NCI-H1930 (cell line): Measurements from ENCODE around the gene ECE1.
"Not testable (repeated sequence)": the region's sequence is repeated elsewhere in the genome, so short reads cannot be mapped to it uniquely, and the experiment has no call there.

Experiments used
- DNase-seq, 2 experiments: peaks; one replicate each; lab custom pipeline; 2025; lab: John Stamatoyannopoulos, UW

The ECE1 gene

DNA sequence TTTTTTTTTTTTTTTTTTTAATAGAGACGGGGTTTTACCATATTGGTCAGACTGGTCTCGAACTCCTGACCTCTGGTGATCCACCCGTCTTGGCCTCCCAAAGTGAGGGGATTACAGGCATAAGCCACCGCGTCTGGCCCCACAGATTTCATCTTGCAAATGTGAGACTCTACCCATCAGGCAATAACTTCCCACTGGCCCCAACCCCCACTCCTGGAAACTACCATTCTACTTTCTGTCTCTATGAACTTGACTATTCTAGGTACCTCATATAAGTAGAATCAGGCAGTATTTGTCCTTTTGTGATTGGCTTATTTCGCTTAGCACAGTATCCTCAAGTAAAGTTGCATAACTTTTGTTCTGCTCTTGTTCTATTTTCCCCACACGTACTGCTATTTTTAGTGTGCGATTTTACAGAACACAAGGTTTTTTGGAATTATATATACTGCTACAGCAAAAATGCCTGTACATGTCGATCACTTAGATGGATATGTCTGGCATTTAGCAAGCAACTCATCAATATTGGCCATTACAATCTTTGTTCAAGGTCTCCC, 40.2 kb downstream of the ECE1 start:
- DNase-seq, result no peak

DNA sequence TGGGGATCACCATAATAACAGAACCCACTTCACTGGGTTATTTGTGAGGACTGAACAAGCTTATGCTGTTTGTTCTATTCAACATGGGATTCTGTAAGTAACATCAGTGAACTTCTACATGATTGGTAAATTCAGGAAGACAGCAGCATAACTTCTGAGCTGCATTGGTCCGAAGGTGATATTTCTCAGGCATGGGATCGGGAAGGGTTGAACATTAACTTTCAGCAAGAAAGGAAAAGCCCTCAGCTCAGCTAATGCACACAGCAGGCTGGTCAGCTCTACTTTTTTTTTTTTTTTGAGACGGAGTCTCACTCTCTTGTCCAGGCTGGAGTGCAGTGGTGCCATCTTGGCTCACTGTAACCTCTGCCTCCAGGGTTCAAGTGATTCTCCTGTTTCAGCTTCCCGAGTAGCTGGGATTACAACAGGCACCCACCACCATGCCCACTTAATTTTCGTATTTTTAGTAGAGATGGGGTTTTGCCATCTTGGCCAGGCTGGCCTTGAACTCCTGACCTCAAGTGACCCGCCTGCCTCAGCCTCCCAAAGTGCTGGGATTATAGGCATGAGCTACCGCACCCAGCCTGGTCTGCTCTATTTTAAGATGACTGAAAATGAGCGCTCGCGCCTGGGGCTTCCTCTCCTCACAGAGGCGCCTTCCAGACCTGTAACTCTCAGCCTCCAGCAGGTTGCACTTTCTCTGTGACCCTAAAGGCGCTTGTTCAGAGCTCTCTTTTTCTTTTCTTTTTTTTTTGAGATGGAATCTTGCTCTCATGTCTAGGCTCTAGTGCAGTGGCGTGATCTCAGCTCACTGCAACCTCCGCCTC, 42.2 kb downstream of the ECE1 start:
- DNase-seq, result no peak

DNA sequence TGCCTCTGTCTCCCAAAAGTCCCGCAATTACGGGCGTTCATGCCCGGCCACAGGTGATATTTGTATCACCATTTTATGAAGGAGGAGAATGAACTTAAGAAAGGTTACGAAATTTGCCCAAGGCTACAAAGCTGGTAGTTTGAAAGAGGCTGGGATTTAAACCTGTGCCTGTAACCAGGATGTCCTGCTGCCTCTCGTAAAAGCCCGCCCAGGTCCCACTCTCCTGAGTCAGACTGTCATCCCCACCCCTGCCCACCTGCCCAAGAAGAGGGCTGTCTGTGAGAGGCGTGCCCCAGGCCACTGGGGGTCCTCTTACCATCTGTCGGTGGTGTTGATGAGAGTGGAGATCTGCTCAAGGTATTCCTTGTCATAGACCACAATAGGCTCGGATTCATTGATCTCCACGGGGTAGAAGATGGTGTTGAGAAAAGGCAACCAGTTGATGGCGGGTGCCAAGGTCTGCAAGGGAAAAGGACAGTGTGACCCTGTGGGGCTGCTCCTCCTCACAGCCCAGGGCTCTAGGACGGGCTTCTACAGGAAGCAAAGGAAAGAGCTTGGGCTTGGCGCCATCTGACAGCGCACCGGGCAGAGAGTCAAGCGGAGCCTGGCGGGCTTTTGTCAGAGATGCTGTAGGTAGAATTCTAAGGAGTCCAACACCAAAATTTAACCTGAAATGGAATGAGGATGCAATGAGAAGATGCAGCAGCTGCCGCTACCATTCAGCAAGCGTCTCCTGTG, 43.2 kb downstream of the ECE1 start:
- DNase-seq, result no peak

DNA sequence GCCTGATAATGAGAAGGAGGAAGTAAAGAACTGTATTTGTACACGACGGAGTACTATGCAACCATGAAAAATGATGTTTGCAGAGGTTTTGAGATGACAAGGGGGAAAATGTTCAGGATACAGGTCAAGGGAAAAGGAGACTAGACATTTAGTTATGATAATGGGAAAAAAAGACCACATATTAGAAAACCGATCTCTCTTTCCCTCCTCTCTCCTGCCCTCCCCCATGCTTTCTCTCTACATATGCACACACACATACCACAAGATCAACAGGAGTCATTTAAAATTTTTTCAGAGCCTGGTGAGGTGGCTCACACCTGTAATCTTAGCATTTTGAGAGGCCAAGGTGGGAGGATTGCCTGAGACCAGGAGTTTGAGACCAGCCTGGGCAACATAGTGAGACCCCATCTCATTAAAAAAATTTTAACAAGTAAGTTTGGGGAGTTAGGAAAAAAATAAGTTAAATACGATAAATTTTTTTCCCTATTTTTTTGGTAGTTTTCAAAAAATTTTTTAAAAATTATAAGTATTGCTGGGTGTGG, 44.5 kb downstream of the ECE1 start:
- DNase-seq, result no peak

DNA sequence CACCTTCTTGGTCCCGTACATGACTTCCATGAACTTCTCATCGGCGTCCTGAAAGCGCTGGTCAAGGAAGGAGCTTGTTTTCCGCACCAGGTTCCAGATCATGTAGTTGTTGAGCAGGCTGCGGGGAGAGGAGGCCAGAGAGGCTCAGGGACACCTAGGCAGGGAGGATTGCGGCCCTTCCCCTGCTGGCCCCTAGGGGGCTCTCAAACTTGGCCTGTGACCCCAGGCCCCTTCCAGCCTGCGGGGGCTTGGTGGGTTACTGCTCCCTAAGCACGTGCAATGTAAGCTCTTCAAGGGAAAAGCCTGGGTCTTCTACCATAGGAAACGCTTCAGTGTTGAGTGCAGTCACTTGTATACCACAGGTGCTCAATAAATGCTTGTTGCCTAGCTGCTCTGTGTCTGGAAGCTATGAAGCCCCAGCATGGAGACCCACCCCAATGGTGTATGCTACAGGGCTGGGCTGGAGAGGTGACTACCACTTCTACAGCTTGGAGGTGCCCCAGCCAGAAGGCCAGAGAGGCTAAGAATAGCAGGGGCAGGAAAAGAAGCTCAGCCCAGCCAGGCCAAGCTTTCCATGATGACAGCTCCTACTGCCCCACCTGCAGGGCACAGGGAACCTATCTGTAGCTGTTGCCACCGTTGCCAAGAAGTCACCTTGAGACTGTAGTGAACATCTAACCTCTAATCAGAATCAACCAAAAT, 45.1 kb downstream of the ECE1 start:
- DNase-seq, result no peak

DNA sequence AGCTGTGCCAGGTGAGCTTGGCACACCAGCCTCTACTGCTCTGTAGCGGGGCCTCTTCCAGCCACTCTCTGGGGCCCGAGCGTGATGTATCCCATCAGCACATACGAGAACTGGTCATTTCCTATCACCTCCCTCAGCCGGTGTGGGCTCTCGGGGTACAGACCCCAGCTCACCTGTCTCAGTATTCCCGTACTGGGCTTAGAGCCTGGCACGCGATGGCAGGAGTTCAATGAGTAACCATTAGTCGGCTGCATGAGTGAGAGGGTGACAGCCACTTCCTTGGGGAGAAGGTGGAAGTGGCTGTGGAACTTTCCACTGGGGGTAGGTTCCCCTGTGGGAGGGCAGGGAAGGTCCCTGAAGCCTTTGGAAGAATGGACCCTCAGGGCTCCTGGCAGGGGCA, 46.1 kb downstream of the ECE1 start:
- DNase-seq, result no peak

DNA sequence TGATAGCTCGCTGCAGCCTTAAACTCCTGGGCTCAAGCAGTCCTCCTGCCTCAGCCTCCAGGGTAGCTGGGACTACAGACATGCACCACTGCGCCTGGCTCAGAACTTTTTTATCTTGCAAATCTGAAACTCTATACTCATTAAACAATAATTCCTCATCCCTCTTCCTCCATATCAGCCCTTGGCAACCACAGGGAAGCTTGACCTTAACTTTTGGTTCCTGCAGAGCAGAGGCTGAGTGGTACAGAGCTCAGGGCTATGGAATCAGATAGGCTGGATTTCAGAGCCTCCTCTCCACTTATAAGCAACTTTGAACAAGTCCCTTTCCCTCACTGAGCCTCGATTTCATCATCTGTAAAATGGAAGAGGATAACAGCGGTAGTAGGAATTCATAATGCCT, 47.4 kb downstream of the ECE1 start:
- no peak for DNase-seq

DNA sequence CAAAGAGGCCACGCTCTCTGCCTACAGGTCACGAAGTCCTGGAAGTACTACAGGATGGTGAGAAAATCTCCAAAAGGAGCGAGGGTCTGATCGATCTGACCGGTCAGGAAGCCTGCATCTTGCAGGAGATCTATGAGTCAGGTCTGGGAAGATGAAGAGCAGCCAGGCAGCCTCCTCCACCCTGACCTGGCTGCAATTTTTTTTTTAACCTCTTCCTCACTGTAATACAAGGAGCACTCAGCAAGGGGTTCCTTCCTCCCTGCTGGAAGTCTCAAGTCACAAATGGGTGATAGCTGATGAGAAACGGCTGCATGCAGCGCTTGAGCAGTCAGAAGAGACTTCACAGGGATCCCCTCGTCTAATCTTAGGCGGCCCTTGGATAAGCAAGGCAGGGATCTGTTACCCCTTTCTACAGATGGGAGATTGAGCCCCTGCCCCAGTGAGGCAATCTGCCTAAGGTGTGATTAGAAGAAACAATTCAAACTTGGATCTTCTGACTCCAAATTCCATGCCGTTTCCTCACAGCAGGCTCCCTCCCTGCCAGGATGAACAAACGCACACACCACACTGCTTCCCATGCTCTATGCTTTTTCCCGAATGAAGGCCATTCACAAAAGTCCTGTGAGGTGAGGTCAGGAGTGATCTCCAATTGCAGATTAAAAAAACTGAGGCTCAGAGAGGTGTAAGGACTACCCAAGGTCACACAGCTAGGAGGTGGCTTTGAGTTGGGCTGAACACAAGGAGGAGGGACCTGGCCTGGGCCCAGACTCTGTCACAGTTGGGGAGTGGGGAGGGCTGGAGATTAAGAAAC, 48.3 kb downstream of the ECE1 start:
- no peak for DNase-seq

DNA sequence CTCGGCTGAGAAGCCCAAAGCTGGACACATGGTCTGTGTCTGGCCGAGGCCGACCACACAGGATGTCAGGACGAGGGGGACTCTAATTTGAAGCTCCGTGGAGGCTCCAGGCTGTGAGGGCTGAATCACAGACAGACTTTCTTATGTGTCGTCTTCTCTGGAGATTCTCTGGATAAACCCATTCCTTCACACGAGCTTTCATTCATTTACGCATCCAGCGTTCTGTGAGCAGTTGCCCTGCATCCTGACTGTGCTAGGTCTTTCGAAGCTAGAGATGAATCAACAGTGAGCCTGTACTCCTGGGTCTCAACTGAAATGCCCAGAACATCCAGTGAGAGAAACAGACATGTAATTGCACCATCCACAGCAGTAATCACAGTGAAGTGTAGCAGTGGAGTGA, 49.6 kb downstream of the ECE1 start:
- DNase-seq, result no peak

DNA sequence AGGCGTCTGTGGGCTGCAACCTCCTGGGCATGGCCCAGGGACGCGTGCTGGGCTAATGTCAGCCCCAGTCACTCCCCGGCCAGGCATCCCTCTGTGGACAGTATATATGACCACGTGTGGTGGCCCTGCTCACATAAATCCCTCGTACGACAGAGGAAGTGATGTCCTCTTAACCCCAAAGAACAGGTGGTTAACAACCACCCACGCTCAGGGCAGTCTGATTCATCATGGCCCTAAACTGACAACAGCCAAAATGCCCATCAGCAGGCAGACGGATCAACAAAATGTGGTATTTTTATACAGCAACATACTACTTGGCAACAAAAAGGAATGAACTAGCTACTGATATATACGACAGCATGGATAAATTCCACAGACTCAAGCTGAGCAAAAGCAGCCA, 51.0 kb downstream of the ECE1 start:
- no peak for DNase-seq

DNA sequence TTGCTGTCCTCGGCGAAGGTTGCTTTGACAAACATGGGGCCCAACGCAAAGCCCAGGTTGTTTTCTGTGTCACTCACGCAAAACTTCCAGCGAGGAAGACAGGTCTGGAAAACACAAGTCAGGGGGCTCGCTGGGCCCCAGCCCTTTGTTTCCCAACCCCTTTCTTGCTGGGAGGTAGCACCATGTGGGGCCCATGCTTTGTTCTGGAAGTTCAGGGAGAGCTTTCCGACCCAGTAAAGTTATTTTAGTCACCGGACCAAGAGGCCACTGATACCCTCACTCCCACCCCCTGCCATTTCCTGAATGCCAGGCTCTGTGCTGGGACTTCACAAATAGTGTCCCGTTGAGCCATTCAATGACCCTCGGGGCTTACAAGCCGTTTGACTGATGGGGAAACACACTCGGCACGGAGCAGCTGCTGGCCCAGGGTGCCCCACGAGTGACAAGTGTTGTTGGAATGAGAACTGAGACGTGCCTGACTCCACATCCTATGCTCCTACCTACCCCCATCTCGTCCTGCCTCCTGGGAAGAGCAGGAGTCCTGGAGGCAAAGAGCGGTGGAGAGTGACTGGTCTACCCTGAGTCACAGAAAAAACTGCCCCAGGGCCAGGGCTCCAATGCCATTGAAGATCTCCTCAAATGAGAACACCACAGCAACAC, 52.0 kb downstream of the ECE1 start:
- DNase-seq, result no peak

DNA sequence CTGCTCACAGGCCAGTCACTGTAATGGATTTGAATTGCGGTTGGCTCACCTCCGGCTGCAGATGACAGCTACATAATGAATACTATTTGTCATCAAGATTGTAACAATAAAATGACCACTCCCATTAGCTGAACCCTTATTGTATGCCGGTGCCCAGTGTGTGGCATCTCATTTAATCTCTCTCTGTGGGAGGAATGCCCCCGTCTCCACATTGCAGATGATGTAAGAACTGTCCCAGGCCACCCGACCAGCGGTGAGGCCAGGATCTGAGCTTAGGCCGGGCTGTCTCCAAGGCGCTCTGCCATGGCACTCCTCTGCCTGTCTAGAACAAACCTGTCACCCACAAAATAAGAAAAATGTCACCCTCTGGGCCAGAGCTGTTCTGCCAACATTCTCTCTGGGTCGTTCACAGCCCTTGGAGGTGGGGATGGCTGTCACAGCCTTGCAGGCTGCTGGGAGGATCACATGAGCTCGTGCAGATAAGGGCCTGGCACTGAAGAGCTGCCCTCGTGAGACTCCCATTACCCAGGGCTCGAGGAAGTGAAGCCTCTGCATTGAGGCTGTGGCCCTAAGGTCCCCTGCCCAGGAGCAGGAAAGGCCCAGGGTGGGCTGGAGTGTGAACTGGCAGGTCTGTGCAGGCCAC, 52.7 kb downstream of the ECE1 start:
- DNase-seq, result no peak

DNA sequence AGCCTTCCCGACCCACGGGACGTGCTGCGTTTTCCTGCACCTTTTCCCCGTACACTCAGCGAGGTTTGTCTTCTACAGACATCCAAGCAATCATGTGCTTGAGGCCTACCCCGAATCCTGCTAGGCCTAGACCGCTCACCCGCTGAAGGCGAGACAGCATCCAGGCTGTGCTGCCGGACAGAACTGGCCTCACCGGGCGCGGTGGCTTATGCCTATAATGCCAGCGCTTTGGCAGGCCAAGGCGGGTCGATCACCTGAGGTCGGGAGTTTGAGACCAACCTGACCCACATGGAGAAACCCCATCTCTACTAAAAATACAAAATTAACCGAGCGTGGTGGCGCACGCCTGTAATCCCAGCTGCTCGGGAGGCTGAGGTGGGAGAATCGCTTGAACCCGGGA, 54.1 kb downstream of the ECE1 start:
- DNase-seq, result no peak

DNA sequence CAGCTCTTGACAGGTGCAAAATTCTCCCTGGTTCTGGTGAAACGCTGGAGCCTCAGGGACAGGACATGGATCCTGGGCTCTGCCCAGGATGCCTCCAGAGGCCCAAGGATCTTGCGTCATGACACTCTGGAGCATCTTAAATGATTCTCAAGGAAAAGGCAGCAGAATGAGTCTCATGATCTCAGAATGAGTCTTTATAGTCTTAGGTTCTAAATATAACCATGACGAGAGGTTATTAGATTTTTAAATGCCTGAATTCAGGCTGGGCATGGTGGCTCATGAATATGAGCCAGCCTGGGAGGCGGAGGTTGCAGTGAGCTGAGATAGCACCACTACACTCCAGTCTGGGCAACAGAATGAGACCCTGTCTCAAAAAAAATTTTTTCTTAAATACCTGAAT, 55.5 kb downstream of the ECE1 start:
- no peak for DNase-seq

DNA sequence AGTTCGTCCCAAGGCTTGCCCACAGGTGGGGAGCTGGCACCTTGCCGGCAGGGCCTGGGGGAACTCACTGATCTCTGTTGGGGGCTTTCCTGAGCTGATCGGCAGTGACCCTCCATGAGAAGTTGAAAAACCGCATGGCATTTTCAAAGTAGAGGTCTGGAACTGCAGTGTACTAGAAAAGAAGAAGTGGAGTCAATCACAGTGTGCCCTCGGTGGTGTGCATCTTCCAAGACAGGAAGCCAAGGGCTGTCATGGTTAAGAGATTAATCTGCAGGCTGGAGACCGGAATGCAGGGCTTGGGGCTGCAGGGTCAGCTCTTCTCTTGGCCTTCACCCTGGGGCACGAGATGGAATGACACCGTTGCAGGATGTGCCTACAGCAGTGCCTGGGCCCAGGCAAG, 56.8 kb downstream of the ECE1 start:
- no peak for DNase-seq

DNA sequence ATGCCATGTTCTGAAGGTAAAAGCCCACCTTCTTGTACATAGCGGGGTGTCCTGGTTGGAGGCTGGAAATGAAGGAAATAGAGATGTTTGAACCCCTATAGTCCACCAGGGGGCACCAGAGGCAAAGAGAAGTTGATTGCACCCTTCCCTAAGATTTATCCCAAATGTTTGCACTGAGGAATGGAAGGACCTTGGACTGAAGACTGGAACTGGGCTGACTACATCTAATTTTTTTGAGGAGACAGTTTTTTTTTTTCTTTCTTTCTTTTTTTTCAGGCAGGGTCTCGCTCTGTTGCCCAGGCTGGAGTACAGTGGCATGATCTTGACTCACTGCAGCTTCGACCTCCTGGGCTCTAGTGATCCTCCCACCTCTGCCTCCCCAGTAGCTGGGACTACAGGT, 58.2 kb downstream of the ECE1 start:
- DNase-seq, result peak; percentile 17 to 33

DNA sequence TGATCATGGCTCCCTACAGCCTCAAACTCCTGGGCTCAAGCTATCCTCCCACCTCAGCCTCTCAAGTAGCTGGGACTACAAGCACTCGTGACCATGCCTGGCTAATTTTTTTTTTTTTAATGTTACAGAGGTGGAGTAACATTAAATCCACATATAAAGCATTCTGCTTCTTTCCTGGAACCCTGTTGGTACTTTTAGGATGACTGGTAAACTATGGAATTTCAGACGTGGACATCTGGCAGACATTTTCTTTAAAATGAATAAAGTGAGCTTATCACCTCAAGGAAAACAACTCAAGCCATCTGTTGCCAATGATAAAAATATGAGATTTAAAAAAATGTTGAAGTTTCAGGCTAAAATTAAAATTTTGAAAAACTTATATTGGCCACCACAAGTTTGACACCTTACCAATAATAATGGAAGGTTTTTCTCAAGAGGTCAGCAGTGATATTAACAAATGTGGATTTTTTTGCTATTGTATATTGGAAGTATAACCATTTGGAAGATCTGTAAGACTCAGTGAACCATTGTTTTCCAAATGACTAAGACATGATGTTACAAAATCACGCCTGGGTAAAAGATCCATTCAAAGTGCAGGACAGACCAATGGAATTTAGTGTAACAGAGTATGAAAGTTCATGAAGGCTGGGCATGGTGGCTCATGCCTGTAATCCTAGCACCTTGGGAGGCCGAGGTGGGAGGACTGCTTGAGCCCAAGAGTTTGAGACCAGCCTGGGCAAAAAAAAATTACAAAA, 60.8 kb downstream of the ECE1 start:
- DNase-seq, result no peak

DNA sequence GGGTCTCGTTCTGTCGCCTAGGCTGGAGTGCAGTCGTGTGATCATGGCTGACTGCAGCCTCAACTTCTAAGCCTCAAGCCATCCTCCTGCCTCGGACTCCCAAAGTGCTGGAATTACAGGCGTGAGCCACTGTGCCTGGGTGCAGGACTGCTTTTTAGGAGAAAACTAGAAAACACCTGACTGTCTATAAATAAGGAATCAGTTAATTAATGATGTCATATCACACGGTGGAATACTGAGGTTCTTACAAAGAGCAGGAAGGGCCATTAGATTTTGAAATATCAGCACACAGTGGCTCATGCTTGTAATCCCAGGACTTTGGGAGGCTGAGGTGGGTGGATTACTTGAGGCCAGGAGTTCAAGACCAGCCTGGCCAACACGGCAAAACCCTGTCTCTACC, 62.0 kb downstream of the ECE1 start:
- not testable (repeated sequence) for DNase-seq

DNA sequence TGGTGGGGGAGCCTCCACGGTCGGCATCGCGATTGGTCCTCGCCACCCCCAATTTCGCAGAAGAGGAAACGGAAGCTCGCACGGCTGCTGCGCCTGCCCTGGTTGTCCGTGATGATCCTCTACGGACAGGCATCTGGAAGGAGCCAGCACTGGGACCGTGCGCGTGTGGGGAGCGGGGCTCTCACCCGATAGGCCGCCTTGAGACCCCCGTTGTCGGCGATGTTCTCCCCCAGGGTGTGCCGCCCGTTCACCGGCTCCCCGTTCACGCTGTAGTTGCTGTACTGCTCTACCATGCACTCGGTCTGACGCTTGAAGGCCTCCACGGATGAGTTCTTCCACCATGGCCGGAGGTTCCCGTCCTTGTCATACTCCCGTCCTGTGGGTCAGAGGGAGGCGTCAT, 65.2 kb downstream of the ECE1 start:
- no peak for DNase-seq

DNA sequence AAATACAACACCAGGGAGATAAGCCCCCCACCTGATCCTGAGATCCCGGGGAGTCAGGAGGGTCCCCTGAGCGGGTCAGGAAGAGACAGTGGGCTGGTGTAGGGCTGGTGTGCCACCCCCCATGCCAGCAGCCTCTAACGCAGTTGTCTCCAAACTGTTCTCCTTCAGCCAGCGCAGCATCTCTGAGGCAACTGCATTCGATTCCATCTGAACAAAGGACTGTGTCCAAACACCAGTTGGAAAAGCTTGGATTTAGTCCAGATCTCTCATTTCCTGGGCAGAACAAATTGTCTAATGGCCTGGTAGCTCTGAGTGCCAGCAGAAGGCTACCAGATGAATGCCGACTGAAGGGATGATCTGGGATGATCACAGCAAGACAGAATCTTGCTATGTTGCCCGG, 69.4 kb downstream of the ECE1 start:
- no peak for DNase-seq
